HG03196 (cell line): Measurements from ENCODE around the gene ANXA8.
"Not testable (repeated sequence)": the region's sequence is repeated elsewhere in the genome, so short reads cannot be mapped to it uniquely, and the experiment has no call there.

ENCODE experiments used
- ATAC-seq: cut with Tn5 transposase; IDR thresholded peaks from one replicate; pipeline ENCODE4 v1.9.1; 2021; ENCODE audit not compliant: unreplicated experiment

The ANXA8 gene

GRCh38 chr10:47465216-47465917 lies 18.5 kb downstream of the ANXA8 start:
- ATAC-seq, result not testable (repeated sequence)

- not testable (repeated sequence) for ATAC-seq
These were observed 21.1 kb downstream of the ANXA8 start for GRCh38 chr10:47462577-47463358.

GRCh38 chr10:47461261-47461687 lies 22.6 kb downstream of the ANXA8 start:
- ATAC-seq, result not testable (repeated sequence)

- ATAC-seq, result no peak
These were observed 25.3 kb downstream of the ANXA8 start for GRCh38 chr10:47458466-47459154.

- no peak for ATAC-seq
These were observed 26.1 kb downstream of the ANXA8 start for GRCh38 chr10:47457826-47458225.

GRCh38 chr10:47457528-47457820 lies 26.4 kb downstream of the ANXA8 start:
- ATAC-seq, result no peak

GRCh38 chr10:47456794-47457527 lies 27.0 kb downstream of the ANXA8 start:
- ATAC-seq, result no peak

GRCh38 chr10:47456079-47456785 lies 27.7 kb downstream of the ANXA8 start:
- no peak for ATAC-seq

GRCh38 chr10:47455350-47456078 lies 28.4 kb downstream of the ANXA8 start:
- ATAC-seq, result not testable (repeated sequence)

GRCh38 chr10:47454780-47455058 lies 29.2 kb downstream of the ANXA8 start:
- no peak for ATAC-seq

GRCh38 chr10:47454008-47454779 lies 29.7 kb downstream of the ANXA8 start:
- ATAC-seq, result no peak

- ATAC-seq, result no peak
These were observed 30.5 kb downstream of the ANXA8 start for GRCh38 chr10:47453141-47454007.

GRCh38 chr10:47452495-47453140 lies 31.3 kb downstream of the ANXA8 start:
- no peak for ATAC-seq

GRCh38 chr10:47451998-47452494 lies 31.9 kb downstream of the ANXA8 start:
- no peak for ATAC-seq

- no peak for ATAC-seq
These were observed 32.5 kb downstream of the ANXA8 start for GRCh38 chr10:47451273-47451997.

GRCh38 chr10:47450442-47450841 lies 33.5 kb downstream of the ANXA8 start:
- ATAC-seq, result no peak

- ATAC-seq, result no peak
These were observed 33.9 kb downstream of the ANXA8 start for GRCh38 chr10:47449979-47450378.
